ENCODE measurements around the gene CLDN6. TPM values are rescaled to one million over a fixed set of nuclear protein-coding genes. Genes with fewer than 3 reads are reported as not detected.

The CLDN6 gene
- polyA plus RNA-seq, 3 donors from 2014 or later, result not detected

- no peaks in the 10 kb centered on the region for H3K9me3 Mint-ChIP-seq
- H3K36me3 Mint-ChIP-seq, result no peaks in the 10 kb centered on the region
- peaks cover 32 to 35% of the 10 kb centered on the region in 2 donors for H3K4me1 Mint-ChIP-seq
- H3K4me3 Mint-ChIP-seq, result peak overlapping the region in 4 of 5 donors; percentile 18 to 54 (median 41)
- DNase-seq, result no peak
- H3K27me3 Mint-ChIP-seq (ENCODE audit: low read depth in 3 of 3), result peaks cover 22 to 29% (median 29%) of the 10 kb centered on the region in 3 donors
- H3K27ac Mint-ChIP-seq, result no peak overlapping the region
Observed at GRCh38 chr16:3046641-3047386, 28.8 kb upstream of the CLDN6 start.

- Mint-ChIP-seq H3K27ac (no peak within 1 kb of the TSS), H3K4me1 (peaks cover 26 to 30% of the 10 kb centered on the region in 2 donors), H3K4me3 (peak within 1 kb of the TSS; percentile 62 to 80 (median 76)), H3K27me3 (ENCODE audit: low read depth in 3 of 3) (peaks cover 22 to 32% (median 29%) of the 10 kb centered on the region in 3 donors), H3K9me3 (no peaks in the 10 kb centered on the region), H3K36me3 (no peaks in the 10 kb centered on the region)
- DNase-seq, result no peak
Observed at GRCh38 chr16:3045758-3046640, 28.0 kb upstream of the CLDN6 start, which contains the start of gene MMP25. Gene MMP25 (plus strand): TSS chr16:3046561. CDS start chr16:3046918, 357 bp downstream.

- DNase-seq, result no peak
- Mint-ChIP-seq H3K36me3 (no peaks in the 10 kb centered on the region), H3K4me3 (peak overlapping the region; percentile 62 to 80 (median 76)), H3K27me3 (ENCODE audit: low read depth in 3 of 3) (peaks cover 25 to 30% (median 29%) of the 10 kb centered on the region in 3 donors), H3K4me1 (peaks cover 19 to 23% of the 10 kb centered on the region in 2 donors), H3K9me3 (no peaks in the 10 kb centered on the region), H3K27ac (no peak overlapping the region)
Observed at GRCh38 chr16:3044708-3045107, 26.7 kb upstream of the CLDN6 start.

- H3K27ac Mint-ChIP-seq, result no peak overlapping the region
- H3K4me3 Mint-ChIP-seq, result no peak overlapping the region
- H3K36me3 Mint-ChIP-seq, result no peaks in the 10 kb centered on the region
- no peaks in the 10 kb centered on the region for H3K9me3 Mint-ChIP-seq
- peaks cover 21 to 26% (median 22%) of the 10 kb centered on the region in 3 donors for H3K27me3 Mint-ChIP-seq (ENCODE audit: low read depth in 3 of 3)
- DNase-seq, result no peak
- peaks cover 12 to 15% of the 10 kb centered on the region in 2 donors for H3K4me1 Mint-ChIP-seq
Observed at GRCh38 chr16:3042376-3042775, 24.4 kb upstream of the CLDN6 start.

GRCh38 chr16:3038896-3039295 is 20.9 kb upstream of the CLDN6 start:
- Mint-ChIP-seq H3K27ac (no peak overlapping the region), H3K27me3 (ENCODE audit: low read depth in 3 of 3) (peaks cover 15 to 34% (median 21%) of the 10 kb centered on the region in 3 donors), H3K36me3 (no peaks in the 10 kb centered on the region)

GRCh38 chr16:3038256-3038655 is 20.3 kb upstream of the CLDN6 start:
- peaks cover 0 to 2% of the 10 kb centered on the region in 2 donors for H3K4me1 Mint-ChIP-seq
- no peaks in the 10 kb centered on the region for H3K36me3 Mint-ChIP-seq
- no peak for DNase-seq
- H3K27me3 Mint-ChIP-seq (ENCODE audit: low read depth in 3 of 3), result peaks cover 16 to 32% (median 19%) of the 10 kb centered on the region in 3 donors
- no peak overlapping the region for H3K27ac Mint-ChIP-seq
- no peak overlapping the region for H3K4me3 Mint-ChIP-seq
- H3K9me3 Mint-ChIP-seq, result no peaks in the 10 kb centered on the region

More at GRCh38 chr16:3038896-3039295, 20.9 kb upstream of the CLDN6 start:
- Mint-ChIP-seq H3K9me3 (no peaks in the 10 kb centered on the region), H3K4me1 (peaks cover 0 to 2% of the 10 kb centered on the region in 2 donors), H3K4me3 (no peak overlapping the region)
- DNase-seq, result no peak

GRCh38 chr16:3036726-3037315 is 18.8 kb upstream of the CLDN6 start, which contains the start of gene BICDL2:
Gene BICDL2 (minus strand): TSS chr16:3036944. CDS start chr16:3035496, 1,448 bp downstream.
- no peaks in the 10 kb centered on the region for H3K36me3 Mint-ChIP-seq
- peaks cover 22 to 36% (median 23%) of the 10 kb centered on the region in 3 donors for H3K27me3 Mint-ChIP-seq (ENCODE audit: low read depth in 3 of 3)
- H3K9me3 Mint-ChIP-seq, result no peaks in the 10 kb centered on the region
- H3K27ac Mint-ChIP-seq, result no peak within 1 kb of the TSS
- peak within 1 kb of the TSS in 2 of 5 donors; percentile 54 to 60 for H3K4me3 Mint-ChIP-seq
- no peak for DNase-seq
- peaks cover 0 to 2% of the 10 kb centered on the region in 2 donors for H3K4me1 Mint-ChIP-seq

- Mint-ChIP-seq H3K36me3 (no peaks in the 10 kb centered on the region), H3K4me1 (peaks cover 0 to 2% of the 10 kb centered on the region in 2 donors), H3K9me3 (peaks cover 0 to under 1% (median 0%) of the 10 kb centered on the region in 6 donors), H3K27ac (no peak overlapping the region), H3K4me3 (no peak overlapping the region), H3K27me3 (ENCODE audit: low read depth in 3 of 3) (peaks cover 21 to 39% (median 25%) of the 10 kb centered on the region in 3 donors)
- no peak for DNase-seq
Observed at GRCh38 chr16:3035972-3036725, 18.2 kb upstream of the CLDN6 start.

GRCh38 chr16:3035289-3035971 is 17.4 kb upstream of the CLDN6 start:
- Mint-ChIP-seq H3K9me3 (peaks cover 0 to 1% (median 0%) of the 10 kb centered on the region in 6 donors), H3K4me3 (no peak overlapping the region), H3K27me3 (ENCODE audit: low read depth in 3 of 3) (peaks cover 22 to 39% (median 25%) of the 10 kb centered on the region in 3 donors), H3K27ac (no peak overlapping the region), H3K36me3 (no peaks in the 10 kb centered on the region), H3K4me1 (peaks cover 0 to 2% of the 10 kb centered on the region in 2 donors)
- no peak for DNase-seq

GRCh38 chr16:3032624-3033023 is 14.6 kb upstream of the CLDN6 start:
- H3K9me3 Mint-ChIP-seq, result peaks cover 0 to 1% (median 0%) of the 10 kb centered on the region in 6 donors
- DNase-seq, result no peak
- peaks cover 6 to 14% of the 10 kb centered on the region in 2 donors for H3K4me1 Mint-ChIP-seq
- H3K36me3 Mint-ChIP-seq, result peaks cover 0 to 4% (median 0%) of the 10 kb centered on the region in 3 donors
- H3K4me3 Mint-ChIP-seq, result no peak overlapping the region
- H3K27ac Mint-ChIP-seq, result no peak overlapping the region
- peaks cover 22 to 41% (median 25%) of the 10 kb centered on the region in 3 donors for H3K27me3 Mint-ChIP-seq (ENCODE audit: low read depth in 3 of 3)

- H3K4me3 Mint-ChIP-seq, result peak overlapping the region in 4 of 5 donors; percentile 1 to 68 (median 18)
- H3K9me3 Mint-ChIP-seq, result peaks cover 0 to 1% (median 0%) of the 10 kb centered on the region in 6 donors
- peaks cover 4 to 12% (median 4%) of the 10 kb centered on the region in 3 donors for H3K36me3 Mint-ChIP-seq
- no peak for DNase-seq
- peaks cover 16 to 29% (median 23%) of the 10 kb centered on the region in 3 donors for H3K27me3 Mint-ChIP-seq (ENCODE audit: low read depth in 3 of 3)
- H3K4me1 Mint-ChIP-seq, result peaks cover 6 to 11% of the 10 kb centered on the region in 2 donors
- H3K27ac Mint-ChIP-seq, result no peak overlapping the region
Observed at GRCh38 chr16:3030222-3031212, 12.5 kb upstream of the CLDN6 start.

All from immature natural killer cell (primary cell).